CD4-positive, alpha-beta T cell treated with Interleukin-1 beta for 1 hour (primary cell): ENCODE measurements around the gene FAM163B.
A peak's percentile ranks its signal among the peaks of the same experiment; 100 is the strongest.

ENCODE experiments used
- DNase-seq, 2 donors: peaks; one replicate each; pipeline ENCODE4 v3.0.0-alpha.2; 2020 to 2022

The FAM163B gene

DNA sequence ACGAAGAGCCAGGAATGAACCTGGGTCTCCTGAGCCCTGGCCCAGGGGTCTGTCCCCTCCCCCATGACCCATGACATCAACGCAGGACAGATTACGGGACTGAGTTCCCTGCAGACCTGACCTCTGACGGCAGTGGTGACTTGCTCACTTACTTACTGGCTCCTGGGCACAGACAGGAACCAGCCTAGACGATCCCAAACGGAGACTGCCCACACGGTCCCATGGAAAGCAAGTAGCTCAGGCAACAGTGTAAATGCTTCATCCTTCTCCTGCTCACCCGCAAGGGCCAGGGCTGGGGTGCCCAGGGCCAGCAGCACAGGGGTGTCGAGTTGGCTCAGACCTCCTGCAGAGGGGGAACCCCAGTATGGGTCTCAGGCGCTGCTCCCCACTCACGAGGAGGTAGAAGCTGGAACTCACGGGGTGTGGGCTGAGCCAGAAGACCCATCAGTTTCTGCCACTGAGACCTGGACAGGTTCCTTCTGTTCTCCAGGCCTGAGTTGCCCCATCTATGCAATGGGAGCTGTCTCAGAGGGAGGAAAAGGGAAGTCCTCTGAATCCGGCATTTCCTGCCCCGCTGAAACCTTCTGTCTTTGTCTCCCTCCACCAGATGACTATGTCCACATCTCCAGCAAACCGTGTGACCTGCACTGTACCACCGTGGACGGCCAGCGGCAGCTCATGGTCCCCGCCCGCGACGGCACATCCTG, 69.0 kb downstream of the FAM163B start:
- DNase-seq, result no peak

DNA sequence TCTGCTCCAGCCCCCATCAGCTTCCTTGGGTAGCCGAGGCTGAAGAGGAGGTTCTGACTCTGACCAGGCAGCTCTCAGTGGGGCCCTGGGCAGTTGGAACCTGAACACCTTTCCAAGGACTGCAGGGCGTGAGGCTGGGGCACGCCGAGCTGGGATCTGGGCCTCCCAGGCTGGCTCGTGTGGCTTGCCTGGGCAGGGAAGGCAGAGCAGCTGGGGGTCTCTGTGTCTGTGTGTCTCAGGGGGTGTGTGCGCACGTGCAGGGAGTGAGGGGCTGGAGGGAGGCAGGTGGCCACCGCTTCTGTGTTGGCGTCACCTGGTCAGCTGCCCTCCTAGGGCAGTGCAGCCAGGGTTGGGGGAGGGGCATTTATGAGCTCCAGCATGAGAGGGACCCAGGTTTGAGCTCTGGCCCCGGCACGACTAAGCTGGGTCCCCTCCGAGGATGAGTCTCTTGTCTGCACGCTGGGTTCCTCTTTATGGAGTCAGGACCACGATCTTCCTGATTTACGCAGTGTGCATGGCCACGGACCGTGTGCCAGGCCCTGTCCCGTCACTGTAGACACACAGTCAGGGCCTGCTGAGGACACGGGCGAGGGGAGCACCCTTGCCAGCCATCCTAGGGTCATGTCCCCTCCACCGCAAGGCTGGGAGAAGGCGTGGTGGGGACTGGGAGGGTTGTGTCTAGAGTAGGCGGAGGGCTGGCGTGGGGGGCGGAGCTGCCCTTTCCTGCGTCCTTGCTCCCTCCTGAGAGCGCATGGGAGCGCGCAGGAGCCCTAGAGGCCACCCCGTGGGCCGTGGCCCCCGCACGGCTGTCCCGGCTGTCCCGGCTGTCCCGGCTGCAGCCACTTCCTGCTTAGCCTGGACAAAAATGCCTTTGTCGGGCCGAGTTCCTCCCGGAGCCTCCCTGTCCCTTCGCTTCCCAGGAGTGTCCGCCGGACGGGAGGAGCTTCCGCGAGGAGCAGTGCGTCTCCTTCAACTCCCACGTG, 70.0 kb downstream of the FAM163B start:
- DNase-seq, result no peak

DNA sequence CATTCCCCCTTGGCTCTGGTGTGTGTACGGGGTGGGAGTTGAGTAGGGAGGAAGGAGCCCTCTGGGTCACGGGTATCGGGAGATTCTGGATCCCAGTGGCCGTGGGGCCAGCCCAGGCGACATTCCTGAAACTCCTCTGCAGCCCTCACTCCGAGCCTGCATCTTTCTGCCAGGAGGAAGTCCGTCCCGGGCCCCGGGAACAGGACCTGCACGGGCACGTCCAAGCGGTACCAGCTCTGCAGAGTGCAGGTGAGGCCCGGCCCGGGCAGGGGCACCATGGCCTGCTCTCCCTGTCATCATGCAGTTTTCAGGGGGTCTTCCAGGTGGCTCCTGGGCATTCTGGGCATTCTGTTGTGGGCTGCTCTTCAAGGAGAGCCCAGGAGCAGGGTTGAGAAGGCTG, 71.0 kb downstream of the FAM163B start:
- DNase-seq, result no peak

DNA sequence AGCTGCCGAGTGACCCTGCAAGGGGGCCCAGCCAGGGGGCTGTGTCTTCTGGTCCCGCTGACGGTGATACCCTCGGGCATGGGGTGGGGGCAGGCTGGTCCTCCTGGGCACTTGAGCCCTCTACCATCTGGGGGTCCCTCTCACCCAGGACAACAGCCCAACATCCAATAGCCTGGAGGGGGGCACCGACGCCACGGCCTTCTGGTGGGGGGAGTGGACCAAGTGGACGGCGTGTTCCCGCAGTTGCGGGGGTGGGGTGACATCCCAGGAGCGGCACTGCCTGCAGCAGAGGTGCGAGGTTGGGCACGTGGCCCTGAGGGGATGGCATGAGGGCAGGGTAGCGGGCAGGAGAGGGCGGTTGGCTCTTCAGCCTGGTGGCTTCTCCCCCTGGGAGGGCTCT, 71.9 kb downstream of the FAM163B start:
- no peak for DNase-seq

DNA sequence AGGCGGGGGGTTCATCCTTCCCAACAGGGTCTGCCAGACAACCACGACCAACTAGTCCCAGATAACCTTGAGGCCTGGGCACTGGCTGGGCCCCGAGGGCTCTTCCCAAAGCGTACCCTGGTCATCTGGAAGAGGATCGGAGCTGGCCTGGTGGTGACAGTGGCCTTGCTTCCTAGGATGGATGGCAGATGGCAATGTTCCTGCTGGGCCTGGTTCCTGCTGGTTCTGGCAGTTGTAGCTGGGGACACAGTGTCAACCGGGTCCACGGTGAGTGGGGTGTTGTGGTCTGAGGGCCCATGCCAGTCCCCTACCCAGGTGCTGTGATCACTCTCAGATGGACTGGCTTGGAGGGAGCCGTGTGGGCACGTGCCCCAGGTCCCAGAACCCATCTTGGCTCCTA, 72.7 kb downstream of the FAM163B start:
- DNase-seq, result no peak

DNA sequence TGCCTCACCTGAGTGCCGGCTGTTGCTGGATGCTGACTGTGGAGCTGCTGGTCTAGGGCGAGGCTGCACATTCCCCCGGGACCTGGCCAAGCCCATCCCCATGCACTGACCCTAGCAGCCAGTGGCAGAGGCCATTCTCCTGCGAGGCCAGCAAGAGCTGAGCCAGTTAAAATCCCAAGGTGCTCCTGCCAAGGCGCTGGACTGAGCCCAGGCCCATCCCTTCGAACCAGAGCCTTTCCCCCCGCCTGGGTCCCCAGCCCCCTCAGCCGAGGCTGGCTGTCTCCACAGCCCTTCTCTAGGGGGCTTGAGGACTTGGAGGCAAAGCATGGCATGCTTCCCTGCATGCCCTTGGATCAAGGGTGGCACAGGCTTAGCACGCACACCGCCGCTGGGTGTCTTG, 73.1 kb downstream of the FAM163B start:
- no peak for DNase-seq

DNA sequence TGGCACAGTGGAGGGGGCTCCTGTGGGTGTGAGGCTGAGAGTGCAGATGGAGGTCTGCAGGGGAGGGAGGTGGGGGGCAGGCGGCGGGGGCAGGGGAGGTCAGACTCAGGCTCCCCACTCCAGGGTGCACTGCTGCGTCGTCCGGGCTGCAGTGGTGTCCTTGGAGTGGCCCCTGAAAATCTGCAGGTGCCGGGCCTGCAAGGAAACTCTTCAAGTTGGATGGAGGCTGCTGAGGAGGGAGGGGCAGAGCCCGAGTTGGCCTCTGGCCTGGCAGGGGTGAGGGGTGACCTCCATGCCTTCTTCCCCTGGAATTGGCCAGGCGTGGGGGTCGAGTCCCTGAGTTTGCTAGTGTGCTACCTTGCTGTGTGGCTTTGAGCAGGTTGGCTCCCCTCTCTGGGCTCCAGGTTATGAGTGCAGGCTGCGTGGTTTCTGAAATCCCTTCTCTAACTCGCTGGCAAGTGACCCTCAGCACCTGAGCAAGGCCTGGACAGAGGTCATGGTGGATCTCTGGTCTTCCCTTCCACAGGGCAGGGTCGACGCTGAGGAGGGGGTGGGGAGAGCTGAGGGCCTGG, 73.8 kb downstream of the FAM163B start:
- no peak for DNase-seq

DNA sequence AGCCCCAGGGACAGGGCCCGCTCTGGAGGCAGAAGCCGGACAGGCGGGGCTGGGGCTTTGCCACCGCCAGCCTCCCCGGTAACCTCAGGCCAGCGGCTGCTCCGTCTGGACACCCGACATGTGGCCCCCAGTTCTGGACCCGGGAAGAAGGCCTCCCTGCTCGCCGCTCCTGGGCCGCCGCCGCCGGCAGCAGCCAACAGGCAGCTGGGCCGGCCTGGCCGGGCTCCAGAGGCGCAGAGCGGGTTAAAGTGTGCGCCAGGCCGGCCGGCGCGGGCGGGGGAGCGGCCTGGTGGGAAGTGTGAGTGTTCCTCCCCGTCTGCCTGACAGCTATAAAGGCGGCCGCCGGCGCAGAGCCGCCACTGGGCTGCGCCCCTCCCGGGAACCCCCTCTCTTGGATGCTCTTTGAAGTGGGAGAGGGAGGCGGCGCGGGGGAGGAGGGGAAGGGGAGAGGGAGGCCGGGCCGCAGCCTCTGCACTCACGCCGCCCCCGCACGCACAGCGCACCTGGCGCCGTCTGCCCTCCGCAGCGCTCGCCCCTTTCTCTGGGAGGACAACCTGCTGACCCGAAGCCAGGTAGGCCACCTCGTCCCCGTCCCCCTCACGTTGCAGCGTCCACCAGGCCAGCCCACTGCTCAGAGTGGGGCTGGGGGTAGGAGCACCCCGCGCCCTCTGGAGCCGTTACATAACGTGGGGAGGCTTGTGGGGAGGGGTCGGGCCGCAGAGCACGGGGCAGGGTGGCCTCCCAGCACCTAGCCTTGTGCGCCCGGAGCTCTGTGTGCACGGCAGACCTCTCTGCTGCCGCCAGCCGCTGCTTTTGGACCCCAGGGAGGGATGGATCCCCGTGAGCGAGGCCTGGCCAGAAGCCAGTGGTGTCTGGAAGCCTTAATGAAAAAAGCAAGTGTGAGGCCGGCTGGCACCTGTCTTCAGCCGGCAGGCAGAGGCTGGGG, 74.6 kb downstream of the FAM163B start, which contains the start of gene ADAMTSL2:
Gene ADAMTSL2, plus strand, starts transcription at position 359 of the 946 bp plus-strand sequence. CDS start 2,009 bp downstream, outside the sequence.
- peak; percentile 34 to 63 for DNase-seq

DNA sequence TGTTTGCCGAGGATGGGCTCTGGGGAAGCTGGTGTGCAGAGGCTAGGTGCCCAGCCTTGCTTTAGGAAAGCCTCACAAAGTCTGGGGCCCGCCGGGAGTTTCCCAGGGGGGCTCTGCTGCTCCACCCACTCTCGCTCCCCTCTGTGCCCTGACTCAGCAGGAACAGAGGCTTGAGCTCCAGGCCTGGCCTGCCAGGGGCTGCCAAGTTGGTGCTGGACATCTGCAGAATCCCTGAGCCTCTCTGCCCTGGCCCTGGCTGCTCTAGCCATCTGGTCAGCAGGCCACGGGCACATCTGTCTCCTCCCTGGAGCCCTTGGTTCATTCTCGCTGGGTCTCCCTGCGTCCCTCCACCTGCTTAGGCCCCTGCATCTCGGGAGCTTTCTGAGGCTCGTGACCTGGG, 75.3 kb downstream of the FAM163B start:
- no peak for DNase-seq

DNA sequence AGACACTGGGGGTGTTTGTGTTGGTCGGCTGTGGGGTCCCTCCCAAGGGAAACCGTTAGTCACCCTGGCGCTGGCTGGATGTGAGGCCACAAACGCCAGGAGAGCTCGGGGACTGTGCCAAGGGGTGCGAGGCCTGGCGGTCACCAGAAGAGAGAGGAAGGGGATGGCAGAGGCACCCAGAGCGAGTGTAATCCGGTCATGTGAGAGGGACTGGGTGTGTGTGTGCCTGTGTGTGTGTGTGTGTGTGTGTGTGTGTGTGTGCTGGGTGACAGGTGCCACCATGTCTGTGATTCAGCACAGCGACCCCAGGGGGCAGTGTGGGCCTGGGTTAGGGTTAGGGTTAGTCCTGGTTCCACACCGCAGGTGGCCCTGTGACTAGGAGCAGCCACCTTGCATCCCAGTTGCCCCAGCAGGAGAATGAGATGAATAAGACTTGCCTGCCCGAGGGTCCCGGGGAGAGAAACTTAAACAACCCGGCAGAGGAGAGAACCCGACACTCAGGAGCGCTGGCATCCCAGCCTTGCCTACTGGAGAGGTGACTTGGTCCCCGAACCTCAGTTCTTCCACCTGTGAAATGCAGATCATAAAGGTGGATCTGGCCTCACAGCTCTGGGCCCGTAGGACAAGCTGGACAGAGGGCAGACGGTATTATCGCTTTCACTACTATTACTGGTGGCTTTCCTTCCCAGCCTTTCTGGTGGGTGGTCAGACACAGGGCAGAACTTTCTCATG, 76.1 kb downstream of the FAM163B start:
- peak; percentile 69 to 70 for DNase-seq

DNA sequence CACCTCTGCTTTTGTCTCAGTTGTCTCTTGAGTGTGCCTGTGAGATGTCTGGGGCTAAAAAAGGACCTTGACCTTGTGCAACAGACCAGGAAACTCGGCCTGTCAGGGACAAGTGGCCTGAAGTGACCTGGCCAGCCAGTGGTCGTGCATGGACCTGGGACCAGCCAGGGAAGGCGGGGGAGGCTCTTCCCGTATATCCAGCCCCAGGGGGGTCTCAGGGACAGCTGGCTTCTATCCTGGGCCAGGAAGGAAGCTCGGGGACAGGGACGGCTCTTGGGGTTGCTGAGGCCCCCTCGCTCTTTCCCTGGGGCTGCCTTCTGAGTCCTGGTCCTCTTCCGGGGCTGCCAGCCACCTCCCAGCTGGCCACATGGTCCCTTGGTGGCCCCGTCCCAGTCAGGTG, 77.9 kb downstream of the FAM163B start:
- DNase-seq, result no peak

DNA sequence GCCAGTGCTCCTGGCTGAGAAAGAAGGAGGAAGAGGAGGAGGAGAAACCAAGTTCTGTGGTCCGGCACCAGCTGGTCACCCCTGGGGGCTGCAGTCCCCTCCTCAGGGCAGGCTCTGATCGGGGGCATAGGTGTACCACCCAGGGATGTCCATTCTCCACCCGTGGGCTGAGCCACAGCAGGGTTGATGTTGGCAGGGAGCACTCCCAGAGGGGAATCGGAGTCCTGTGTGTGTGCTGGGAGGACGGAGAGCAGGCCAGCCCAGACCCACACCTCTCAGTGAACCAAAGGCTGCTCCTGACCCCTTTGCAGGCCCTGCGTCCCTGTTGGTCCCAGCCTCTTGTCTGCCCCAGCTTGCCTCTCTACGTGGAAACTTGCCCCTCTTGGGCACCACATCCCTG, 79.3 kb downstream of the FAM163B start:
- no peak for DNase-seq

DNA sequence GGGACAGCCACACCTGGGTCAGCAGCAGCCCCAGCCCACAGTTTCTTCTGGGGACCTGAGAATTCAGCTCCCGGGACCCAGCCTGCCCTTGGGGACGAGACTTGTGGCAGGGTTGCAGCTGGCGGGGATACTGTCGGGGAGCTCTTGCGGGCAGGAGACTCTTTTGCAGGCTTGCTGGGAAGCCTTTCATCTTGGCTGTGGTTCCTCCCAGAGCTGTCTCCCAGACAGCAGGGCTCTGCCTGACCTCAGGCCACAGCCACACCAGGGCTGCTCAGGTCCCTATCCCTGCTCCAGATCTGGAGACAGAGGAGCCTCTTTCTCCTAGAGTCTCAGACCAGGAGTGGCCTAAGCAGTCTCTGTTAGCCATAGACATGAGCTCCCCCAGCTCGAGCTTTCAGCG, 79.7 kb downstream of the FAM163B start:
- DNase-seq, result no peak

DNA sequence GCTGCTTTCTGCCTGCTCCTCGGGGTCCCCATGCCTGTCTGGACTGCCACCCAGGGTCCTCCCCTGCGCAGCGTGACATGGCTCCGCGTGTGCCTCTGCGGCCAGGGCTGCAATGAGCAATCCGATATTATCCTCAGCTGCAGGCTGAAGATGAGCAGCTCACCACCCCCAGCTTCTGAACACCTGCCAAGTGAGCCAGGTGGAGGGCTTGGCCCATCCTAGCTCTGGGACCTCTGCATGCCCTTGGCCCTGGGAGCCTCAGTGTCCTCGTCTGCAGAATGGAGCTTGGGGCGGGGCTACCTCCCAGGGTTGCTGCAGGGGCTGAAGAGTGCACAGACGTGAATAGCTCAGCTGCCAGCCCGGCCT, 80.3 kb downstream of the FAM163B start:
- no peak for DNase-seq

DNA sequence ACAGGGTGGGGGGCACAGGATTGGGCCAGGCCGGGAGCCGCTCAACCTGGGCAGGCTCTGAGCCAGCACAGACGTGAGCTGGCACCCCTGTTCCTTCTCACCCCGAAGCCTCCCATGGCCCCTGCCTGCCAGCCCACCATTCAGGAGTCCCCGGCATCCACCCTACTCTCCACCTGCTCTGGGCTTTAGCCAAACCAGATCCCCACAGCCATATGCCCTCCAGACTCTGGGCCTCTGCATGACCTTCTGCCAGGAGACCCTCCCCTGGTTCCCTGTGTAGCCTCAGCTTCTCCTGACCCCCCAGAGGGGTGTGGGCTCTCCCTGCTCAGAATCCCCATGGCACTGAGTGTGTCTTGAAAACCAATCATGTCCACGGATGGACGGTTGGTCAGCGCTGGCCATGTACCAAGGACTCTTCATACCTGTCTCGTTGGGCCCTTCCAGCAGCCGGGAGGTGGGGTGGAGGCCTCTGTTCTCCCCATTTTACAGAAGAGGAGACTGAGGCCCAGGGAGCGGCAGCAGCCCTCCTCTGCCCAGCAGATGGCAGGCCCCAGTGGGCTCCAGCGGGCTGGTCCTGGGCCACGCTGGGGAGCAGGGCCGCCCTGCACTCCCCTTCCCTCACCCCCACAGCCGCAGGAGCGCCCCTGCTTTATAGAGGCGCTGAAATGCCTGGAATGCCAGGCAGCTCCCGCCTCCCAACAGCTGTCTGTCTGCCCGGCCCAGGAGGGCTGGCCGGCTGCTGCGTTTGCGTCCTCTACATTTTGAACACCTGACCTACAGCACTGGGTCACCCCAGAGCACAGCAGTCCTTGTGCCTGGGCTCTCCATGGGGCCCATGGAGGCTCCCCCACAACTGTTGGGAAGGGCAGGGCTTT, 81.0 kb downstream of the FAM163B start:
- no peak for DNase-seq

DNA sequence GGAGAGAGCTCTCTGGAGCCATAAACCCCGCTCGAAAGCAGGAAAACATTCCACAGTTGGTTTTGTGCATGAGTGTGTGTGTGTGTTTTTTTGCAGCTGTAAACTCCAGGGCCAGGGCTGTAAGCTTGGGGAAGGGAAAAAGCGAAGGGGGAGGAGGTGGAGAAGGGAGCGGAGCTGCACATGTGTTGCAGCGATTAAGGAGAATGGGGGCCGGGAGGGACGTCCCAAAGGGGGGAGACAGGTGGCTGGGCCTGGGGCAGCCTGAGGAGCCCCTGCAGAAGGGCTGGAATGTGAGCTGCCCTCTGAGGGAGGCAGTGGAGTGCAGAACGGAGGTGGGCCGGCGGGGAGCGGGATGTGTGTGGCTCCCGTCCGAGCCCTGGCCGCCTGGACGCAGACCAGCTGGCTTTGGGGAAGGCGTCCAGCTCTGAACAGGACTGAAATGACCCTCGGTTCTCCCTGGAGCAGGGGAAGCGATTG, 81.7 kb downstream of the FAM163B start:
- no peak for DNase-seq
